Retina (tissue), 1 donor: ENCODE measurements around the gene SYT13.

Experiments used
- DNase-seq: peaks from one replicate; pipeline ENCODE4 v3.0.0-alpha.2; 2016

SYT13 gene

DNA sequence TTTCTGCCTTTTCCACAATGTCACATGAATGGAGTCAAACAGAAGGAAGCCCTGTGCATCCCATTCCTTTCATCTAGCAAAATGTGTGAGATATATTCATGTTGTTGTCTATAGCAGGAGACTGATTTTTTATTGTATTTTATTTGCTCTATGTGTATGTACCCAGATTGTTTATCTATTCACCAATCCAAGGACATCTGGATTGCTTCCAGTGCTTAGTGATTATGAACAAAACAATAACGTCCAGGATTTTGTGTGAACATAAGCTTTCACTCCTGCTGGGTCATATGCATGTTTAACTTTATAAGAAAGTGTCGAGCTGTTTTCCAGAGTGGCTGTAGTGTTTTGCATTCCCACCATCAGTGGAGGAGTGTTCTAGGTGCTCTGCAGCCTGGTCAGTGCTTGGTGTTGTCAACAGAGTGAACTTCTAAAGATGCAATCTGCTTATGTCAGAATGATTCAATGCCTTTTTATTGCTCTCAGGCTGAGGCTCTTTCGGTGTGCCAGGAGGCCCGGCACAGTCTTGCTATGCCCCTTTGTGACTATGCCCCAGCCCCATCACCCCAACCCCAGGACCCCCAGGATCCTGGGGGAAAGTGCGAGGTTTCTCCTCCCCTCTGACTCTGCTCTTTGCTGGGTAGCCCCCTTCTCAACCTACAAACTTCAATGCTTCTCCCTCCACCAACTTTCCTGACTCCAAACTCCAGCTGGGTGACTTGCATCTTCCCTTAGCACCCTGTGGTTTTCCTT is 19.9 kb upstream of the SYT13 start:
- DNase-seq: no peak

DNA sequence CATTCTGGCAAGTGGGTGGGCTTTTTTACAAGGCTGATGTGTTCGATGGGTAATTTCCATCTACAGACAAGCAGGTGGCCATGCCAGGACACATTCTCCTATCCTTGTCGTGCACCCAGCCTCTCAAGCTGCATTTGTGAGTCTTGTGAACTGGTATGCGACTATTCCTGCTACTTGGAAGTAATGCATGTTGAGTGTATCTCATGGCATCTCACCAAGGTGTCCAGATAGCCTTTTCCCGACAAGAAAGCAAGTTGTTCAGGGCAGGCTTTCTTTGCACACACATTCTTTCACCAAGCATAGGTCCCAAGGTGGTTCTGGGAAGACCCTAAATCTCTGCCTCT is 18.8 kb upstream of the SYT13 start:
- DNase-seq: no peak

GRCh38 chr11:45304111-45304991 is 18.2 kb upstream of the SYT13 start:
- no peak for DNase-seq

- no peak for DNase-seq
These were observed 17.2 kb upstream of the SYT13 start for GRCh38 chr11:45303316-45303715.

DNA sequence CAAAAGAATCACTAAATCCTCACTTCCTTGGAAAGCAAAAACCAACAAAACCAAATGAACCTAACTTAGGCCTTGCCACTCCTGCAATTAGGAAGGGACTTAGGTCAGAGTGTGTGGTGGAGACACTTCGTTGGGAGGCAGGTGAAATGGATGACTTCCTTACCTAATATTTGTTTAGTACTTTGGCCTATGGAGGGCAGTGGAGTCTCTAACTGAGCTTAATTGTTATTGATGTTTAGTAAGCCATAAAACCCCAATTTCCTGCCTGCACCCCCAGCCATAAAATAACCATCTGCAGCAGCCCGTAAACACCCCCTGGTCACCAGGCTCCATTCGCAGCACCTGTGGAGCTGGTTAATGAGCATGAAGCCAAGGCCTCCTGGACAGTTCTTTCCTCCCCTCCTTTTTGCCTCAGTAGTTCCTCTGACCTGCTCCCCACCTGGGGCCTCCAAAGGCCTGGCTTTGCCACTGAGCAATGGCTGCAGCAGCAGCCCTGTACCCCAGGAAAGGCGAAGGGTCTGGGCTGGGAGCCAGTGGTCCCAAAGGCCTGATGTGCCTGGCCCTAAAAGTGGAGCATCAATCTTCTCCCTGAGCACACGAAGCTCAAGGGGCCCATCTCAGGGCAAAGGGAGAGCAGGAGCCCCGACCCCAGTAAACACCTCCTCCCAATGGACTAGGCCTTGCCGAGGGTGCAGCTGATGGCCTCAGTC is 15.6 kb upstream of the SYT13 start:
- no peak for DNase-seq

GRCh38 chr11:45300715-45301114 is 14.6 kb upstream of the SYT13 start:
- DNase-seq: no peak

DNA sequence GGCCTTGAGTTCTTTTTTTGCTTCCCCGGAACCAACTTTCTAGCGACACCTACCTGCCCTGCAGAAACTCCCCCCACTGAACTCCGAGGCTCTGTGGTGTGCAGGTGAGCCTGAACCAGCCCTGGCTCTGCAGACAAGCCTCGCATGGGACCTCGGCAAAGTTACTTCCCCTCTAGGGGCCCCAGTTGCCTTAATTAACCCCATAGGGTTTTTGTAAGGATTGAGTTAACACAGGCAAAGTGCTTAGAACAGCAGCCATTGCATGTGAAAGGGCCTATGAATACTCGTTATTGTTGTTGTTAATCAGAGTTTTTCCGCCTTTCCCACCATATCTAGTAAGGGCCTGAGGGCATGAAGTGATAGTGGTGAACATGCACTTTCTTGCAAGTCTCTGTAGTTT is 12.6 kb upstream of the SYT13 start:
- DNase-seq: no peak

- no peak for DNase-seq
These were observed 9.9 kb upstream of the SYT13 start for GRCh38 chr11:45296075-45296474.

GRCh38 chr11:45294499-45294898 is 8.4 kb upstream of the SYT13 start:
- no peak for DNase-seq

GRCh38 chr11:45293566-45294192 is 7.5 kb upstream of the SYT13 start:
- DNase-seq: peak; percentile 68

DNA sequence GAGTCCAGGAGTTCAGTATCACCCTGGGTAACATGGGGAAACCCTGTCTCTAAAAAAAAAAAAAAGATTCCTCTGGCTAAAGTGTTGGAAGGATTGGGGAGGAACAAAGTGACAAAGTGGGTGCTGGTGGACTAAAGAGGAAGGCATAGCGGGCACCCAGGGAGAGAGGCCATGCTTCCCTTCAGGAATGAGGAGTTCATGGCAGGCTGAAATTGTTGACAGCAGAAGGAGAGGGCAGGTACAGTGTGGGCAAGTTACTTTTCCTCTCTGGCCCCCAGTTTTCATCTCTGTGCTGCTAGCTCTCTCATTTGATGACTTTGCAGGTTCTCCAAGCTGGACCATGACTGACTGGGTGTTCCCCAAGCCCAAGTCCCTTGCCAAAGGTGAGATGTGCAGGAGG is 4.4 kb upstream of the SYT13 start:
- no peak for DNase-seq

DNA sequence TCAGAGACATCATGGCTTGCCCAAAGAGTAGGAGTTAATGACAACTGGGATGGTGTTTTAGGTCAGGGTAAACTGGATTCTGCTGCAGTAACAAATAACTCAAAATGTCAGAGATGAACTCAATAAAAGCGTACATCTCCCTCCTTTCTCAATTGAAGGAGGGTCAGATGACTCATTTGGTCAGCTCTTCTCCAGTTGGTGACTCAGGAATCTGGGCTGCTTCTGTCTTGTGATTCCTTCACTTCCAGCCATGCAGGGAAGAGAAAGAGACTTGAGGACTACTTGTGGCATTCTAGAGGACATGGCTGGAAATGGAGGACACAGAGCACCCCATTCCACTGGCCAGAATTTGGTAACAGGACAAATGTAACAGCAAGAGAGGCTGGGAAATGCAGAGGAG is 3.2 kb upstream of the SYT13 start:
- no peak for DNase-seq

DNA sequence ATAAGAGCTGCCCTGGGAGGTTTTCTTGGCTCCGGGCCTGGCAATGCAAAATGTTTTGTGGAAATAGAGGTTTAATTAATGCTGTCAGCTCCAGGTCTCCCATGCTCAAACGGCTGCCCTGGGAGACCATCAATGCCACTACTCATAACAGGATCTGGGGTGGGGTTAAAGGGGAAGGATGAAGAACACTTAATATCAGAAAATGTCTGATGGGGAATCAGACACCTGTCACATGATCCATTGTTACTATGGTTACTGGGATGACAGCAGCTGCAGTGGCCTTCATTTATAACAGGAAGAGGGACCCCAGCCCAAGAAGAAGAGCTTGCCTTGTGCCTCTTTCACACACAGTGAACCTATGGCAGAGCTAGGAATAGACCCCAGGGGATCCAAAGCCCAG is 2.2 kb upstream of the SYT13 start:
- peak; percentile 63 for DNase-seq

GRCh38 chr11:45287316-45287903 is 1.3 kb upstream of the SYT13 start:
- no peak for DNase-seq

DNA sequence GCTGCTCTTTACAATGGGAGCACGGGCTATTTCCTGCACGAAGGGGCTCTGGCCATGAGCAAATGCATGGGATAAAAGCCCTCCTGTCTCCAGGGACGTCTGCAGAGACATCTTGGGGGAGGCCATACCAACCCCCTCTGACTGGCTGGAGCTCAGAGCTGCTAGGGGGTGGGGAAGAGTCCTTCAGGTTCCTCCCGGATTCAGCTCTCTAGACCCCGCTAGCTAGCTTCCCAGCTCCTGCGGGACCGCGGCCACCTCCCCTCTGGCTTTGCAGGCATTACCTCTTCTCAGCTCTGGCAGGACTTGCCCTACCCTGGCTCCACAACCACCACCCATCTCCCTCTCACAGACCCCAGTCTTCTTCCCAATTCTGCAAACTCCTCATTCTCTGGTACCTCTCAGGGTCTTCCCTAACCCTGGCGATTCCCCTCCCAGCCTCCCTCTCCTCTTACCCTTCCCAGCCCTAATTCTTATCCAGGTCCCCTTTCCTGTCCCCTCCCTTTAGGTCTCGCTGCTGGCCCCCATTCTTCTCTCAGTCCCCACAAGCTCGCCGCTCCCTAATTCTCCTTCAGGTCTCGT is 802 bp downstream of the SYT13 start:
- DNase-seq: peak; percentile 49

DNA sequence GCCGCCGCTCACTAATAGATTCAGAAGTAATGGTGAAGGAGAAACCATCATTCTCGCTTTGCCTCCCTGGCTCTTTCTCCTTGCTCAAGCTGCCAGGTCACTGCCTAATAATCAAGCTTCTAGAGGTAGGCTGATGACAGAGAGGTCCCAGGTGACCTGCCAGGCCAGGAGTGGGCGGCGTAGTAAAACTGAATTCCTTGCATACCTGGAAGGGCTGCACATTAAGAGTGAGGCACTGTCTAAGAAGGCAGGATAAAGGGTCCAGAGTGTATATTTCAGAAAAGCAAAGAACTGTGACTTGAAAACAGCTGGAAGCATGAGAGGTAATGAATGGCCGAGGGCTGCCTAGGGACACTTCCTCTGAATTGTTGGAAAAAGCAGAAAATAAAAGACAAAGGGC is 4.1 kb downstream of the SYT13 start:
- peak; percentile 23 for DNase-seq

DNA sequence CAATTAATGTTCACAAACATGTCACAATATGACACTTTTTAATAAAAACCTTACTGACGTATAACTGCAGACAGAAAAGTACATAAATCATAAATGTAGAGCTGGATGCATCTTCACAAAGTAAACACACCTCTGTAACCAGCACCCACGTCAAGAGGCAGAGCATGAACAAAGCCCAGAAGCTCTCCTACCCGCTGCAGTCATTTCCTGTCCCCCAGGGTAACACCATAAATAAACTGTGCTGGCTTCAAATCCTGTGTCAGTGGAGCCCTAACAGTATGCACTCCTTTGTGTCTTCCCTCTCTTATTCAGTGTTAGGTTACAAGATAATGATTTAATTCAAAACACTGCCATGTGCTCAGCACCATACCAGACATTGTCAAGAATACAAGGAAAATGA is 5.7 kb downstream of the SYT13 start:
- DNase-seq: no peak

GRCh38 chr11:45279645-45280044 is 6.5 kb downstream of the SYT13 start:
- DNase-seq: no peak

DNA sequence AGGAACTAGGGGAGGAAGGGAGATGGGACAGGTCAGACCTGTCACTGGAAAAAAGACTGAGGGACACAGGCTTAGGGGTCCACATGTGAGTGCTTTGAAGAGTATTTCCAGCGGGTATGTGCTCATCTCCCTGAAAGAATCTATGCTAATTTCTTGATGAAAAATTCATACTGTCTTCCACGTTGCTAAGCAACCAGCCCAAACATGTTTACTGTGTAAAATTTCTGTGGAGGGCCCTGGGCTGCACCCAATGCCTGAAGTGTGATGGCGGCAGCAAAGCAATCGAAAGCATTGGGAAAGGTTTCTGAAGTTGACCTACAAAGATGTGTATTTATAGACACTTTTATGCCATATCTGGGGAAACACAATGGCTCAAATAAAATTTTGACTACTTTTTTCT is 7.4 kb downstream of the SYT13 start:
- DNase-seq: no peak

GRCh38 chr11:45275828-45276227 is 10.3 kb downstream of the SYT13 start:
- no peak for DNase-seq

DNA sequence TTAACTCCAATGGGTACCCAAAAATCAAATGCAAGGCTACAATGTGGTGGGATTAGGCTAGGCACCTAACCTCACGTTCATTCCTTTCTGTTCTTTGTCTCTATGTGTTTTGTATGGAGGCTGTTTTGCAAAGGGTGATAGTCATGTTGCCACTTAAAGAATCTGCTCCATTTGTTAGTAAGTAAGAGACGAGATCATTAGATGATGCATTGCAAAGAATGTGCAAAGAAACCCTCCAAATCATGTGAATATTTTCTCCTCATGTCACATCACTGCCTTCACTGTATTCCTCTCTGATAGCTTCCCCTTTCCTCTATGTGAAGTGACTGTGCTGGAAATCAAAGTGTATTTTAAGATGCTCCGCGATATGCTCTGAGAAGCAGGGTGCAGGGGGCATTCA is 11.9 kb downstream of the SYT13 start:
- DNase-seq: no peak

GRCh38 chr11:45273509-45273908 is 12.6 kb downstream of the SYT13 start:
- no peak for DNase-seq

DNA sequence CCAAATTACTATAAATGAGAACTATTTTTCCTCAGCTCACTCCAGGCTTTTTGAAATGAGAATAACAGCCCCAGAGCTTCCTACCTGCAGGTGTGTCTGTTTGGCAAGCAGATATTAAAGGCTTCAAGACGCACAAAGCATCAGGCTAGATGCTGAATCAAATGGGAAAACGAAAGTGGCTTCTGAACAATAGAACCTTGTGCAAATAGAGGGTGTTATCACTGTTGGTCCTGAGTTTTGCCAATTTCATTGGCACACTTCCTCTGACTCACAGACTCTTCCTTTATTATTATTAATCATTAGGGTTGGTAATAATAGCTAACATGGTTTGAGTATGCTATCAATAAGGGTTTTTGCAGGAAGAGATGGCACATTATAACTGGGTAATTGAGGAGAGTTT is 13.4 kb downstream of the SYT13 start:
- DNase-seq: no peak
